Skeletal muscle satellite cell (primary cell): Measurements from ENCODE around the gene MAP4K1.
"Not testable (repeated sequence)": the region's sequence is repeated elsewhere in the genome, so short reads cannot be mapped to it uniquely, and the experiment has no call there.

Experiments used
- H3K27me3 ChIP-seq: 2 replicates; pipeline ENCODE4 v1.7.0; 2013; ENCODE audit warnings: low read length; ENCODE audit not compliant: control insufficient read depth, insufficient read depth
- H3K36me3 ChIP-seq: 2 replicates; pipeline ENCODE4 v1.7.0; 2013; ENCODE audit warnings: mild to moderate bottlenecking, control low read depth, low read length; ENCODE audit not compliant: insufficient read depth
- H3K4me1 ChIP-seq: 2 replicates; pipeline ENCODE4 v1.7.0; 2013; ENCODE audit warnings: low read length; ENCODE audit not compliant: control insufficient read depth, insufficient read depth
- H3K4me2 ChIP-seq: 2 replicates; pipeline ENCODE4 v1.7.0; 2013; ENCODE audit warnings: mild to moderate bottlenecking, low read length
- H3K4me3 ChIP-seq: 2 replicates; pipeline ENCODE4 v1.7.0; 2013; ENCODE audit warnings: low read length
- H3K9ac ChIP-seq: 2 replicates; pipeline ENCODE4 v1.7.0; 2013; ENCODE audit warnings: mild to moderate bottlenecking, low read depth, low read length, moderate library complexity
- H3K9me3 ChIP-seq: replicated peaks from 2 replicates; pipeline ENCODE4 v1.7.0; 2013; ENCODE audit warnings: mild to moderate bottlenecking, control low read depth, low read length

The MAP4K1 gene

GRCh38 chr19:38634757-38635482, 17.2 kb upstream of the MAP4K1 start:
- Histone ChIP-seq H3K4me1 (peaks cover 3% of the 10 kb centered on the region), H3K9me3 (no peaks in the 10 kb centered on the region), H3K4me2 (no peak overlapping the region), H3K27me3 (no peaks in the 10 kb centered on the region), H3K36me3 (peaks cover 29% of the 10 kb centered on the region), H3K4me3 (no peak overlapping the region), H3K9ac (no peak overlapping the region)

- H3K9me3 ChIP-seq: no peaks in the 10 kb centered on the region
Observed at GRCh38 chr19:38632476-38633213, 14.9 kb upstream of the MAP4K1 start.

GRCh38 chr19:38631811-38632475, 14.2 kb upstream of the MAP4K1 start:
- H3K36me3 ChIP-seq: peaks cover 43% of the 10 kb centered on the region
- not testable (repeated sequence) for H3K4me3 ChIP-seq, H3K4me2 ChIP-seq, H3K9ac ChIP-seq, H3K9me3 ChIP-seq, H3K27me3 ChIP-seq, H3K4me1 ChIP-seq

More at GRCh38 chr19:38632476-38633213, 14.9 kb upstream of the MAP4K1 start:
- Histone ChIP-seq H3K4me1 (peaks cover 3% of the 10 kb centered on the region), H3K36me3 (peaks cover 39% of the 10 kb centered on the region), H3K4me3 (no peak overlapping the region), H3K4me2 (no peak overlapping the region), H3K27me3 (no peaks in the 10 kb centered on the region), H3K9ac (no peak overlapping the region)

- H3K4me3 ChIP-seq, H3K4me2 ChIP-seq, H3K9ac ChIP-seq, H3K27me3 ChIP-seq, H3K4me1 ChIP-seq, H3K9me3 ChIP-seq: not testable (repeated sequence)
- peaks cover 44% of the 10 kb centered on the region for H3K36me3 ChIP-seq
Observed at GRCh38 chr19:38631301-38631700, 13.5 kb upstream of the MAP4K1 start.

- Histone ChIP-seq H3K36me3 (peaks cover 43% of the 10 kb centered on the region), H3K9ac (no peak overlapping the region), H3K4me1 (no peaks in the 10 kb centered on the region), H3K27me3 (no peaks in the 10 kb centered on the region), H3K9me3 (no peaks in the 10 kb centered on the region), H3K4me3 (no peak overlapping the region), H3K4me2 (no peak overlapping the region)
Observed at GRCh38 chr19:38629568-38629967, 11.8 kb upstream of the MAP4K1 start.

- Histone ChIP-seq H3K9ac (no peak overlapping the region), H3K9me3 (no peaks in the 10 kb centered on the region), H3K27me3 (no peaks in the 10 kb centered on the region), H3K36me3 (peaks cover 54% of the 10 kb centered on the region), H3K4me1 (no peaks in the 10 kb centered on the region), H3K4me2 (no peak overlapping the region), H3K4me3 (no peak overlapping the region)
Observed at GRCh38 chr19:38626401-38626800, 8.6 kb upstream of the MAP4K1 start.

GRCh38 chr19:38624822-38625221, 7.1 kb upstream of the MAP4K1 start:
- H3K4me1 ChIP-seq: peaks cover 6% of the 10 kb centered on the region
- no peak overlapping the region for H3K4me2 ChIP-seq
- H3K36me3 ChIP-seq: peaks cover 63% of the 10 kb centered on the region
- H3K9ac ChIP-seq: no peak overlapping the region
- H3K9me3 ChIP-seq: no peaks in the 10 kb centered on the region
- H3K4me3 ChIP-seq: no peak overlapping the region
- no peaks in the 10 kb centered on the region for H3K27me3 ChIP-seq

- Histone ChIP-seq H3K9me3 (no peaks in the 10 kb centered on the region), H3K4me1 (peaks cover 15% of the 10 kb centered on the region), H3K4me2 (peak overlapping the region; percentile 89), H3K36me3 (peaks cover 31% of the 10 kb centered on the region), H3K27me3 (no peaks in the 10 kb centered on the region), H3K9ac (peak overlapping the region; percentile 96), H3K4me3 (peak overlapping the region; percentile 83)
Observed at GRCh38 chr19:38619361-38620174, 1.8 kb upstream of the MAP4K1 start.

- Histone ChIP-seq H3K4me2 (peak within 1 kb of the TSS; percentile 95), H3K27me3 (no peaks in the 10 kb centered on the region), H3K4me3 (peak within 1 kb of the TSS; percentile 83), H3K36me3 (peaks cover 24% of the 10 kb centered on the region), H3K4me1 (peaks cover 15% of the 10 kb centered on the region), H3K9me3 (no peaks in the 10 kb centered on the region), H3K9ac (peak within 1 kb of the TSS; percentile 96)
Observed at GRCh38 chr19:38618590-38619360, 1.0 kb upstream of the MAP4K1 start, which contains the start of gene EIF3K. TSS of gene EIF3K (plus strand) at chr19:38619188. CDS start at chr19:38619269, 81 bp downstream.

GRCh38 chr19:38617283-38617763, 430 bp downstream of the MAP4K1 start:
- H3K27me3 ChIP-seq: no peaks in the 10 kb centered on the region

More at GRCh38 chr19:38617283-38617763, 430 bp downstream of the MAP4K1 start:
- Histone ChIP-seq H3K4me3 (no peak overlapping the region), H3K4me2 (no peak overlapping the region), H3K36me3 (peaks cover 20% of the 10 kb centered on the region), H3K9ac (no peak overlapping the region), H3K4me1 (peaks cover 15% of the 10 kb centered on the region), H3K9me3 (no peaks in the 10 kb centered on the region)
